ENCODE results near the gene KDM2B.
"Not testable (repeated sequence)": the region's sequence is repeated elsewhere in the genome, so short reads cannot be mapped to it uniquely, and the experiment has no call there.

The KDM2B gene

DNA sequence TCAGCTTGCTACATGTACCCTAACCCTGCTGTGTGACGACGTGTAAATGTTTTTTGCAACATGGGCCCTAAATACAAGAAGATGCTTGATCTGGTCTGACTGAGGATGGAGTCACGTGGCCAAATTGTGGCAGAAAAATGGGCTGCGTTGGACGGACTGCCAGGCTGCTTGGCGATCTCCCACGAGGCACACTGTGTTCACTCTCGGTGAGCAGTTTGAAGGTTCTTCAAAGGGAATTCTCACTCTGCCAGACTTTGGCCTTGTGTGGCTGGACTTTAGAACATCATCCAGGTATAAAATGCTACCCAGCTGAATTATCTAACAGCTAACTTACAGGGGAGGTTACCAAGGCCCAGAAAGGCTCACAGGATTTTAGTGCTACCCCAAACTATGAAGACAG, 85.1 kb downstream of the KDM2B start:
- DNase-seq = no peak

DNA sequence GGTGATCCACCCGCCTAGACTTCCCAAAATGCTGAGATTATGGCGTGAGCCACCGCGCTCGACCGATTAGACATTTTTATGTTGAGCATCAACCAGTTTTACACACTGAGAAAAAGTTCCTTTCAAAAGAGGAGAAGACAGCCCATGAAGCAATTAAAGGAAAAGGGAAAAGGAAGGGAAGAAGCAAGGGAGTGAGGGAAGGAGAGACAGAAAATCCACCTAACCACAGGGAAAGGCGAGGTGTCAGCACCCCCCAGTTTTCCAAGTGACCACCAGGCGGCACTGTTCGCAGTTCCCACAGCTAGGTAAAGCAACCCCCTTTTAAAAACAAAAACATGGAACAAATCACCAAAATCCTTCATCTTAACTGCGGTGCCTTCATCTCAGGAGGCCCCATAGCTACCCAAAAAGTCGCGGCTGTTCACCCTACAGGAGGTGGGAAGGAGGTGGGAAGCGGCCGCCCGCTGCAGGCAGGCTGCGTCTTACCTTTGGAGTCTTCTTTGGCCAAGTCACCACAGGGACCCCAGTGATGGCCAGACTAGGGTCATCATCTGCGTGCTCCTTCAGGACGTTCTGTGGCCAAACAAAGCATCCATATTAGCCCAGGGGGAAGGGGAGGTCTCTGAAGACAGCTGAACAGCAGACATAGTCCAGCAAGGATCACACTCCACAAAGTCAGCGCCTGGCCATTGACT, 86.6 kb downstream of the KDM2B start:
- peak; percentile 63 for DNase-seq

DNA sequence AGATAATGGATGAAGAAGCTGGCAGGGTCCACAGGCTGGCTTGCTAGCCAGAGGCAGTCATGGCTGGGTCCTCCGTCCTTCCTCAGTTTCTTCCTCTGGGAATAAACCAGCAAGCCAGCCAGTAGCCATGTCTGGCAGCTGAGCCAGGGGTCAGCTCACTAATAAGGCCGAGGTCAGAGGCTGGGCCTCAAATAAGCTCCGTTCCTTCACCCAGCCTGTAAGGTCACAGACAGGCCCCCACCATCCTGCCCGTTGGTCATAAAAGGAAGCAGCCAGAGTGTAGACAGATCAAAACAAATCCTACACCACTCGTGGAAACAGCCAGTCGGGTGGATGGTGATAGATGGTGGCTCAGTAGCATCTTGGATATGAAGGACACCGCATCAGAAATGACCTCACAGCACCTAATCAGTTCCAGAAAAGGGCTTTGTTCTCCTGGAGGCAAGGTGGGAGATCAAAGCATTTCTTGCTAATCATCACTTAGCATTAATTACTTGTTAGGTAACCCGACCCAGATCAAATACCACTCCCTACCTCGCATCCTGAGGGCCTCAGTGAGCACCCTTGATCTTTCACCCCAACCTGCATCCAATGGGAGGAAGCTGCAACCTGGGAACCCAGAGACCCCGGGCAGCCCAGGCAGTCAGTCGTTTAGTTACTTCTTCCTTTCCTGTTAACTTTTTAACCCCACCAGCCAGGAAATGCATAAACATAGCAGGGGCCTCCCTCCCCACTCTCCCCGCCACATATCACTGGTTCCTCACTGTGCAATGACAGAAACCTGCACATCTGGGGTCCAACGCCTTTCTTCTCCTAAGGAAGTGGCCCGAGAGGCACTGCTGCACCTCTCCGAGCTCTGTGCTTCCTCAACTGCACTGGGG, 90.2 kb downstream of the KDM2B start:
- no peak for DNase-seq

DNA sequence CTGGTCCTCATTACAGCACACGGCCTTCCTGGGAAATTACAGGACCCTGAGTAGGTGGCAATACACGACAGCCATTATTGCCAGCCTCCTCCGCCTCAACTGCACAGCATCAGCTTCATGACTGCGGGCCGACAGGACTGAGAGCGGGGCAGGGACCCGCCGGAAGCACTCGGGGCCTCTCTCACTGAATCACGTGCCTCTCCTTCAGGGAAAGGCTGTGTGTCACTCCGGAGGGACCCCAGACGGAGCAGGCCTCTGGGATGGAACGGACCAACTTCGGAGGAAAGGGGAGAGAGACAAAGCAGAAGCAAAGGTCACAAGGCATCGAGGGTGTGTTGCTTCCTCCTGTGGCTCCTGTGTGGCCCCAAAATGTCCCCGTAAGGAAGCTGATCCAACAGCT, 90.9 kb downstream of the KDM2B start:
- no peak for DNase-seq

DNA sequence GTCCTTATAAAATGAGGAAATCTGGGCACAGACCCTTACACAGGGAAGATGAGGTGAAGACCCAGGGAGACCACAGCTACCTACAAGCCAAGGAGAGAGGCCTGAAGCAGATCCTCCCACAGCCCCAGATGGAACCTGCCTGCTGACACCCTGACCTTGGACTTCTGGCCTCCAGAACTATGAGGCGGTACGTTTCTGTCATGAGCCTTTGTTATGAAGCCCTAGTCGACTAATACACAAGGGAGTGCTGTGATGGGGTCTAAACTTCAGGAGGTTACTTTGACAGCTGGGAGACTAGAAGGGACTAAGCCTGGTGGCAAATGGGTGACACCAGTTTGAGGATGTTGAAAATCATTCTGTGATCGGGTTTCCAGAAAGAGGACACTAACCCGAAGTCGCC, 95.9 kb downstream of the KDM2B start:
- no peak for DNase-seq

DNA sequence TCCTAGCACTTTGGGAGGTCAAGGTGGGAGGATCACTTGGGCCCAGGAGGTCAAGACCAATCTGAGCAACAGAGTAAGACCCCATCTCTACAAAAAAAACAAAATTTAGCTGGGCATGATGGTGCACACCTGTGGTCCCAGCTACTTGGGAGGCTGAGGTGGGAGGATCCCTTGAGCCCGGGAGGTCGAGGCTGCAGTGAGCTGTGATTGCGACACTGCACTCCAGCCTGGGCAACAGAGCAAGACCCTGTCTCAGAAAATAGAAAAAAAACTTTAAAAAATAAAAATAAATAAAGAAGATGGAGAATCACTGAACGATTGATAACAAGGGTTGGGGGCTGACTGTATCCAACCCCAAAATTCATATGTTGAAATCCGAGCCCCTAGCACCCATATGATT, 96.3 kb downstream of the KDM2B start:
- DNase-seq = not testable (repeated sequence)

DNA sequence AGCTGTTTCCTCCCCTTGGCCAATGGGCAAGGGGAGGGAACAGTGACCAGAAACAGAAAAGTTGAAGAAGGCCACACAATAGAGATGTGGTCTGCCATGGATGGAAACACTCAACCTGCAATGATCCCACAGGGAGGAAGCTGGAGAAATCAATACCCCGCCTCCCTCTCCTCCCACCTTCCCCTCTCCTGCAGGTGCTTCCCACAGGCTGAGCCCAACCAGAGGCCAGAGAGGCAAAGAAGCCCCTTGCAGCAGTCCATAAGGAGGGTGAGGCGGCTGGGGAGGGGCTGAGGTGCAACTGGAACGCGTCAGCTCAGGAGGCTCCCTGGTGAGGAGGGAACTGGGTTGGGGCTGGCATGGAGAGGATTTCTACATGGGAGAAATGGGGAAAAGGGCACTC, 96.9 kb downstream of the KDM2B start:
- DNase-seq = no peak

DNA sequence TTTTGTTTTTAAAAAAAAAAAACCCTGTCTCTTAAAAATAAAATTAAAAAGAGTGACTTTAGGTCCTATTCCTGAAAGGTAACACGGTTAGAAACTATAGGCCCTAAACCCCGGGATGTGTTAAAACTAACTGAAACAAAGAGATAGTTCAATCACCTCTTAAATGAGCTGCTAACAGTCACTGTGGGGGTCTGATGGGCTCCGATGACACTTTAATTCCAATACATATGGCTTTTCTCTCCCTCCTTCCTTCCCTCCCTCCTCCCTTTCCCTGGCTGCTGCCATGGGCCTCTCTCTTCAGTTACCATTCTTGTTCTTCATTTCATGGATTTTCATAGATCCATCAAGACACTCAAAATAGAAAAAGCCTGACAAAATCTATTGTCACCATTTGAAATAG, 104.3 kb downstream of the KDM2B start:
- no peak for DNase-seq

DNA sequence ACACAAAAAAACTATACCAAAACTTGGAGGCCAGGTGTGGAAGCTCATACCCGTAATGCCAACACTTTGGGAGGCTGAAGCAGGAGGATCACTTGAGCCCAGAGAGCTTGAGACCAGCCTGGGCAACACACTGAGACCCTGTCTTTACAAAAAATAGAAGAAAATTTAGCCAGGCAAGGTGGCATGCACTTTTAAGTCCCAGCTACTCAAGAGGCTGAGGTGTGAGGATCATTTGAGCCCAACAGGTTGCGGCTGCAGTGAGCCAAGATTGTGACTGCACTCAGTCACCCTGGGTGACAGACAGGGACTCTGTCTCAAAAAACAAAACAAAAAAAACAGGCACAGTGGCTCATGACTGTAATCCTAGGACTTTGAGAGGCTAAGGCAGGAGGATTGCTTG, 105.5 kb downstream of the KDM2B start:
- no peak for DNase-seq

DNA sequence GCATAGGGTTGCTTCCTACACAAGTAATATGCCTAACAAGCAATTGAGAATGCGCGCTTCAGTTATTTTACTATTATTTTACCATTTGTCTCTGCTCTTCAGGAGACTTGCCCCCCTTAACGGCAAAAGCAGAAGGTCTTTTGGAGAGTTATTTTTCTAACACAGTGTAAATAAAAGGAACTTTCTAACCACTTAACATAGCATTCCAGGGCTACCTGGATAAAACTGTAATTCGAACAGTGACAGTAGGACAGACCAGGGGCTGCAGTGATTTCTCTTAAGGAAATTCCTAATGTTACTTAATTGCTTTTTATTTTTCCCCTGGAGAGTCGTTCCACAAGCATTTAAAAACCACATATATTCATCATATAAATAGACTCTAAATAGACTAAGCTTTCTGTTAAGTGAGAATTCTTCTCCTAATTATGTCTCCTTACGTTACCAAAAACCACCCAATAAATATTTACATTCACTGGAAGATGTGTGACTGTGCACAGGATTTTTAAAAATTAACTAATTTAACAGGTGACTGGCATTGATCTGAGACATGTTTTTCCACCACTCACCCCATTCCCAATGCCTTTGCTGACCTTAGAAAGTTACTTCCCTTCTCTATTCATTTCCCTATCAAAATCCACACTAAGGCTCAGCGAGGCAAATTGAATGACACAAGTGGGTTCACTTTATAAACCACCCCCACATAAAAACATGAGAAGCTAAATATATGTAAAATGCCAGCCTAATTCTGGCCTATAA, 108.5 kb downstream of the KDM2B start:
- no peak for DNase-seq

DNA sequence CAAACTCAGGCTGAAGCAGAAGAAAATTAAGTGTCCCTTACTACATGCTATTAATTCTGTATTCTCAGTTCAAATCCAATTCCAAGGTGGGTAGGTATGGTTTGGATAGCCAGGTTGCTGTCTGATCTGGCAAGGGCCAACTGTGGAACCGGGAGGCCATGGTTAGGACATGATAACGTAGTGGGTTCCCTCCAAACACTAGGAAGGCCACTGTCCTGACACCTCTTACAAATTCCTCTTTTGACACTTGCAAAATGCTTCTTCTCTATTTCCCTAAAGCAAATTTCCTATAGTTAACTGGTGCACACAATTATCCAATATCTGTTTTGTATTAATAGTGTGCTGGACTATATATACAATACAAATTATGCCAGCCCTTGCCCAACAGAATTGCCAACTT, 110.1 kb downstream of the KDM2B start:
- no peak for DNase-seq

DNA sequence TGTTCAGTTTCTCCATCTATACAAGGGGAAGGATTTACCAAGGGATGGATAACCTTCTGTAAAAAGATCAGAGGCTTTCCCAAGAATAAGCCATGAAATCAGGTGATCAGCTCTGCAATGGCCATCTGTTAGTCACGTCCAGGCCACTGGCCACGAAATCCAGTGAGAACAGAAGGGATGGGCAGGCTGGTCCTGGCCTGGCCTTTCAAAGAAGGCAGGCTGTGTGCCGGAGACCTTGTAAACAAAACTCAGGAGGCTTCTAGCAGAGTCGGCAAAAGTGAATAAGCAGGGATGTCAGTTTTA, 112.4 kb downstream of the KDM2B start:
- no peak for DNase-seq

DNA sequence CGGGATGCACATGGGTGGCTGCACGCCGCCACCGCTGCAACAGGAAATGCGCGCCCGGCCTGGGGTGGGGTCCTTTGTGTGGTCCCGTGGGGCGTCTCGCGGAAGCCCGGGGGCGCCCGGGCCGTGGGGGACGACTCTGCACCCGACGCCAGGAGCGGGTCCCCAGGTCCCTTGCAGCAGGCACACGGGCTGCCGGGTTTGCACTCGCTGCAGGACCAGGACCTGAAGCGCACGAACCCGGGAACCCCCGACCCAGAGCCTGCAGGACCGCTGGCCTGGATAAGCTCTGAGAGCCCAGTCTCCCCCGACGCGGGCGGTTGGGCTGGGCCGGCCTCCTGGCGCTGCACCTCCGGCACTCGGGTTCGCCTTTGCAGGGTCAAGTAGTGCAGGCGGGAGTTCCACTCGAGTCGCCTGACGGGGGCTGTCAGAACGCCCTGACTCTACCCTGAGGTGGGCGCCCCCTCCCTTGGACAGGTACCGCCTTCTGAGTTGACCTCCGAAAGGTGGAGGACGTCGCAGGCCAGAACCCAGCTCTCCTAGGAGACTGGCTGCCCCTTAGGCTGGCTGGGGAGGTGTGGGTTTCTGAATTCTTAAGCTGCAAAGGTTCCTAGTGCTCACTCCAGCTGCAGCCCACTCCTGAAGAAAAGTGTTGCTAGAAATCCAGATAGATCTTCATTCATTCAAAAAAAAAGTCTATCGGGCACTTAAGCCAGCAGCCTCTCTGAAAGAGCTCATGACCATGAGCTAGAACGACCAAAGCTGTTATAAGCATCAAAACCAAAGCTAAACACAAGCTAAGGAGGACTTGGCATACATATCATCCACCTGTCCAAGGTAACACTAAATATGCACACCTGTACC, 113.0 kb downstream of the KDM2B start:
- no peak for DNase-seq

DNA sequence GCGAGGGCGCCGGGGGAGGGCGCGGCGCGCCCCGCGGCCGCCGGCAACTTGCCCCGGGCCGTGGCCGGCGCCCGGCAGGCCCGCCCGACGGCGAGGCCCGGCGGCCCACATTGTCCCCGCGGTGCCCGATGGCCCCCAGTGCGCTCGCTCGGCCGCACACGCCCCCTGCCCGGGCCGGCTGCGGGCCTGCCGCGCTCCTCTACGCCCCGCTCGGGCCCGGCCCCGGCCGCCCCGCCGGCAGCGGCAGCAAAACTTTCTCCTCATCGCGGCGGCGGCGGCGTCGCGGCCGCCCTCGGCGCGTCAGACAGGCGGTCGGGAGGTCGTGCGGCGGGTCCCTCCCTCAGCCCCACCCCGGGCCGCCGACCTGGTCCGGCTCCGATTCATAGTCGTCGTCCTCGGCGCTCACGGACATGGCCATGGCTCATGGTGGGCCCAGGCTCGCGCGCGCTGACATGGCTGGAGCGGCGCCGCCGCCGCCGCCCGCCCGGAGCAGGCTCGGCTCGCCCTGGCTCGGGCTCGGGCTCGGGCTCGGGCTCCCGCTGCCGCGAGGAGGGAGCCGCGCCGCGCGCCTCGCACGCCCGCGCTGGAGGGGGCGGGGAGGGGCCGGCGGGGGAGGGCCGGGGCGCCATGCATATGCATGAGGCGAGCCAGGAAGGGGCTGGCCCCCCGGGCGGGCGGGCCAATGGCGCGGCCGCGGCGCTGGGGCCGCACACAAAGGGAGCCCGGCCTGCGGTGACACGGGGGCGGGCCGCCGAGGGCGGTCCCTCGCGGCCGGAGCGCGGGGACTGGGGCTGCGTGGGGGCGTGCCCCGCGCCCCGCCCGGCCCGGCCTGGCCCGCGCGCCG, 113.8 kb downstream of the KDM2B start:
- DNase-seq = peak; percentile 82

DNA sequence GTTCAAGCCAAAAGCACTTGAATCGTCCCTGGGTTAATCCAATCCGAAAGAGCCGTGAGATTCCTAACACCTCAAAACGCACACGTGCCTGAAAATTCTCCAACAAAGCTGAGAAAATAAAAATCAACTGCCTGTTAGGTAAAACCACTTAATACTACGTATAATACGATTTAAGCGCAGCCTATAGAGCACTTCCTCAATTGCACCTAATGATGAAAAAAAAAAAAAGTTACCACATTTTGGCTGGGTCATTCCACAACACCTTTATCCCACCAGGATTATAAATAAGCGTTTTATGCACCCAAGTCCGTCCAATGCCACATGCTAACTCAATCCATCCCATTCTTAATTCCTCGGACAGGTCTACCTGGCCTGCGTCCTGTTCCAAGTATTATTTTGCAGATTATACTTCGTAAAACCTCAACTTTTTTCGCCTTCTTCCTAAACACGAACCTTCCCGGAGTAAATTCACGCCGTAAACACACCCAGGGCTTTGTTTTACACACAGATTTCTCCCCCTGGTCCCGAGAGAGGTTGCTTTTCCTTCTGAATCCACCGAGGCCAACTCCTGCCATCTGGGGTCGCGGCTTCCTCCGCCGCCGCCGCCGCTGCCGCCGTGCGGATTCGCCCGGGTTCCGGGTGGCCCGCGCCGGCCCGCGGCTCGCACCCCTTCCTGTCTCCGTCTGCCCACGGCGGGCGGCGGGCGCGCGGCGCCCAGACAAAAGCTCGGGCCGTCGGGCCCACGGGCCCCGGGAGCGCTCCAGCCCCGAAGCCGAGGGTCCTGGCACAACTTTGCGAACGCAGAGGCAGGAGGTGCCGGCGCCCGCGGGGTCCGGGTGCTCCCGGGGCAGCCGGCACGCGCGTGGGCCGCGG, 114.7 kb downstream of the KDM2B start:
- DNase-seq = peak; percentile 38

DNA sequence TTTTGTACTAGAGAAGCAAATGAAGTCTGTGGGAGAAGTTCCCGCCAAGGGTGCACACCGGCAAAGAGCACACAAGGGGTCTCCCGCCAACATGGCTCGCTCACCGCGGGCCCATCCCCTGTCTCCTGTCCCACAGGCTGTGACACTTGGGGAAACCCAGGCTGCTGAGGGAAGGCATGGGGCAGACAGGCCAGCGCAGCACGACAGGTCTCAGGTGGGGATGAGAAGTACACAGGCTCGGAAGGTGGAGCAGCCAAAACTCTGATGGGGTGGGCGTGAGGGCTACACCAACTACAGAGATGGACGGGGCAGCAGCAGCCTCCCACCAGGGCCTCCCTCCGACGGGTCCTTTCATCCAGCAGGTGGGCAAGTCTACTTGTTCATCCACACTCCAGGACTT, 116.5 kb downstream of the KDM2B start:
- DNase-seq = no peak

DNA sequence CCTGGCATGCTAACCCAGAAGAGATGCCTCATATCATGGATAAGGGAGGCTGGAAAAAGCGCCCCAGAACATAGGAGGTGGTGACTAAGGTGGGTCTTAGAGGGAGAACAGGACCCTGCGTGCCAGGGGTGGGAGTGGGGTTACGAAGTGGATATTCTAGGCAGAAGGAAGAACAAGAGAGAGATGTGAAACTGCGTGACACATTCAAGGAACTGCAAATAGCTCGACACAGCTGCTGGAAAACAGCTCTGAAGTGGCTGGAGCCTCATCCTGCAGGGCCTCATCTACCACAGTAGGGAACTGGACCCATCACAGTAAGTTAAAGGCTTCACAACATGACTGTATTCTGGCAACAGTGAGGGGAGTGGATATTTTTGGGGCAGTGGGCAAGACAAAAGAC, 119.8 kb downstream of the KDM2B start:
- no peak for DNase-seq

DNA sequence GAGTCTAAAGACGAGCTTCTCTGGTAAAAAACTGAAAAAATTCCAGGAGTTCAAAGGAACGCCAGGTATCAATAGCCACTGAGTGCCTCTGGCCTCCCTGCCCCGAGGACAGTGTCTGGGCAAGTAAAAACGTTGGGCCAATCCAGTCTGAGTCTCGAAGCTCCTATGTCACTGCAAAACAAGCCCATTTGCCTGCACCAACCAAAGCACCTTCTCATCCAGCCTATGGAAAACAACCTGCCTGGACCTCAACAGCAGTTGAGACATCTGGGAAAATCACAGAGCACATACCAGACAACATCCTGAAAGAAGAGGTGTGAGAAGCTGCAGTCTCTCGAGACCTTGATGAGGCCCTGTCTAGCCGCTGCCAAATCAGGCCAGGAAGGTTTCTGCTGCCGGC, 124.3 kb downstream of the KDM2B start:
- no peak for DNase-seq

DNA sequence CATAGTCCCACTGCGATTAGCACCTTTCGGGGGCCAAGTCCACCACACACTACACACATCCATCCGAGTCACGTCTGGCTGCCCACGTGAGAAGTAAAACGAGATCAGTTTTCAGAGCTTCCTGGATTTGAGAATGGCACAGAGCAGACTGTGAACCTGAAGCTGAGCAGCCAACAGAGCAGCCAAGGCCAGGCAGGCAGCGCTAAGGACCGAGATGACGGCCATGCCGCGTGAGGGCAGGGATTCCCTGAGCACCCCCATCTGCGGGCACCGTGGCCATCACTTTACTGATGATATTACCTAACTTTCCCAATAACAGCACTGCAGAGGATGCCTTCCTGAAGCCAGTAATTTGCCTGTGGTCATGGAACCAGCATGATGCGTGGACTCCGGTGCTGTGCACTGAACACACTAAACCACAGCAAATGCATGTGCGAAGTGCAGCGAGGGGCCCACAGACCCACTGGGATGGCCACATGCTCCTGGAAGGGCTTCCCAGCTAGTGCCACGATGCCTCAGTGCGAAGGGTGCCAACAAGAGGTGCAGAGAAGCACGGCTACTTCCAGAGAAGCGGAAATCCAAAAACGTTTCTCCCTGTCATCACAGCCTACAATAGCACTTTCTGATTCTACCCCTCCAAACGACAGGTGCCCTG, 124.9 kb downstream of the KDM2B start:
- DNase-seq = no peak

DNA sequence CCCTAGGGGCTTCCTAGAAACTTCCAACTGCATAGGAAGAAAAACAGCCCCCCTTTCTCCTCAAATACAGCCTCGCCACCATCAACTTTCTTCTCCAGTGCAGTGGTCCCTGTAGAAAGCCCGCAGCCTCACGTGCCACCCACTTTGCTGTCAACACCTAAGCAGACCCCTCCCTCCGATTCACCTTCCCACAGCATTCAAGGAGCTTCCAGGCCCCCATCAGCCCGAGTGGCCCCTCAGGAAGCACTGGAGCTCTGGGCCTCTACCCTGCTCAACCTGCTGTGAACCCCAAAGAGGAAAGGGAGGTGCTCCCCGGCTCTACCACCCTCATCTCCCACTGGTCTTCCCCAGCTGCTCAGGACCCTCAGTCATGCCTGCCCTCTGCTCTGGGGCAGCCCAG, 125.9 kb downstream of the KDM2B start:
- no peak for DNase-seq
